ENCODE measurements around the gene MRPS26. TPM values are rescaled to one million over a fixed set of nuclear protein-coding genes. Genes with fewer than 3 reads are reported as not detected.
A peak's percentile ranks its signal among the peaks of the same experiment; 100 is the strongest.

The MRPS26 gene
- total RNA-seq, 1 experiment from 2014 or later = 105 TPM

DNA sequence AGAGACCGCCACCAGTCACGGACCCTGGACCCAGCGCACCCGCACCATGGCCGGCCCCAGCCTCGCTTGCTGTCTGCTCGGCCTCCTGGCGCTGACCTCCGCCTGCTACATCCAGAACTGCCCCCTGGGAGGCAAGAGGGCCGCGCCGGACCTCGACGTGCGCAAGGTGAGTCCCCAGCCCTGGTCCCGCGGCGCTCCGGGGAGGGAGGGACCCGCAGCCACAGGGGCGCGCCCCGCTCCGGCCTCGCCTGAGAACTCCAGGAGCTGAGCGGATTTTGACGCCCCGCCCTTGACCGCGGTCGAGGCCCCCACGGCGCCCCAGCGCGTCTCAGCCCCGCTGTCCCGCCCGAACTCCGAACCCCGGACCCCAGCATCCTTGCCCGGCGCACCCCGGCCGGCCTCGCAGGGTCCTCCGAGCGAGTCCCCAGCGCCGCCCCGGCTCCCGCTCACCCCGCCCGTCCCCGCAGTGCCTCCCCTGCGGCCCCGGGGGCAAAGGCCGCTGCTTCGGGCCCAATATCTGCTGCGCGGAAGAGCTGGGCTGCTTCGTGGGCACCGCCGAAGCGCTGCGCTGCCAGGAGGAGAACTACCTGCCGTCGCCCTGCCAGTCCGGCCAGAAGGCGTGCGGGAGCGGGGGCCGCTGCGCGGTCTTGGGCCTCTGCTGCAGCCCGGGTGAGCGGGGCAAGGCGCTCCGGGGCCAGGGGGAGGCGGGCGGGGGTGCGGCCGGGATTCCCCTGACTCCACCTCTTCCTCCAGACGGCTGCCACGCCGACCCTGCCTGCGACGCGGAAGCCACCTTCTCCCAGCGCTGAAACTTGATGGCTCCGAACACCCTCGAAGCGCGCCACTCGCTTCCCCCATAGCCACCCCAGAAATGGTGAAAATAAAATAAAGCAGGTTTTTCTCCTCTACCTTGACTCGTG, 26.0 kb downstream of the MRPS26 start, which contains the start of gene OXT (continued):
- TF ChIP-seq SP1 (CRISPR knock-in tag; conservative IDR thresholded peaks at IDR 0.05) = no peak
- TF ChIP-seq, protein P1, sequence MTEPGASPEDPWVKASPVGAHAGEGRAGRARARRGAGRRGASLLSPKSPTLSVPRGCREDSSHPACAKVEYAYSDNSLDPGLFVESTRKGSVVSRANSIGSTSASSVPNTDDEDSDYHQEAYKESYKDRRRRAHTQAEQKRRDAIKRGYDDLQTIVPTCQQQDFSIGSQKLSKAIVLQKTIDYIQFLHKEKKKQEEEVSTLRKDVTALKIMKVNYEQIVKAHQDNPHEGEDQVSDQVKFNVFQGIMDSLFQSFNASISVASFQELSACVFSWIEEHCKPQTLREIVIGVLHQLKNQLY (CRISPR knock-in tag; IDR thresholded peaks at IDR 0.05) = 0 out of 2 replicates have a peak, but pooled peaks have one; percentile 8
- TF ChIP-seq NR1H2 (CRISPR knock-in tag; IDR thresholded peaks at IDR 0.05) = peak; percentile 94
- TF ChIP-seq ZNF138 (CRISPR knock-in tag; conservative IDR thresholded peaks at IDR 0.05) = peak; percentile 53; the same call in 1 of the 2 replicates
- TF ChIP-seq NFE2L1 (CRISPR knock-in tag; IDR thresholded peaks at IDR 0.05) = peak; percentile 87; the same call in 1 of the 2 replicates
- TF ChIP-seq, protein P2, sequence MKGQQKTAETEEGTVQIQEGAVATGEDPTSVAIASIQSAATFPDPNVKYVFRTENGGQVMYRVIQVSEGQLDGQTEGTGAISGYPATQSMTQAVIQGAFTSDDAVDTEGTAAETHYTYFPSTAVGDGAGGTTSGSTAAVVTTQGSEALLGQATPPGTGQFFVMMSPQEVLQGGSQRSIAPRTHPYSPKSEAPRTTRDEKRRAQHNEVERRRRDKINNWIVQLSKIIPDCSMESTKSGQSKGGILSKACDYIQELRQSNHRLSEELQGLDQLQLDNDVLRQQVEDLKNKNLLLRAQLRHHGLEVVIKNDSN (CRISPR knock-in tag; IDR thresholded peaks at IDR 0.05) = peak; percentile 72; the same call in 1 of the 2 replicates
- no peak for TF ChIP-seq ATF1 (CRISPR knock-in tag; IDR thresholded peaks at IDR 0.05)
- no peak for TF ChIP-seq KAT7 (CRISPR knock-in tag; IDR thresholded peaks at IDR 0.05; ENCODE audit: borderline replicate concordance)
- TF ChIP-seq NFYB (CRISPR knock-in tag; conservative IDR thresholded peaks at IDR 0.05; ENCODE audit: low read depth) = 0 out of 2 replicates have a peak, but pooled peaks have one; percentile 24
- TF ChIP-seq, protein P3, sequence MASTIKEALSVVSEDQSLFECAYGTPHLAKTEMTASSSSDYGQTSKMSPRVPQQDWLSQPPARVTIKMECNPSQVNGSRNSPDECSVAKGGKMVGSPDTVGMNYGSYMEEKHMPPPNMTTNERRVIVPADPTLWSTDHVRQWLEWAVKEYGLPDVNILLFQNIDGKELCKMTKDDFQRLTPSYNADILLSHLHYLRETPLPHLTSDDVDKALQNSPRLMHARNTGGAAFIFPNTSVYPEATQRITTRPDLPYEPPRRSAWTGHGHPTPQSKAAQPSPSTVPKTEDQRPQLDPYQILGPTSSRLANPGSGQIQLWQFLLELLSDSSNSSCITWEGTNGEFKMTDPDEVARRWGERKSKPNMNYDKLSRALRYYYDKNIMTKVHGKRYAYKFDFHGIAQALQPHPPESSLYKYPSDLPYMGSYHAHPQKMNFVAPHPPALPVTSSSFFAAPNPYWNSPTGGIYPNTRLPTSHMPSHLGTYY (CRISPR knock-in tag; IDR thresholded peaks at IDR 0.05) = no peak
- TF ChIP-seq, protein P4, sequence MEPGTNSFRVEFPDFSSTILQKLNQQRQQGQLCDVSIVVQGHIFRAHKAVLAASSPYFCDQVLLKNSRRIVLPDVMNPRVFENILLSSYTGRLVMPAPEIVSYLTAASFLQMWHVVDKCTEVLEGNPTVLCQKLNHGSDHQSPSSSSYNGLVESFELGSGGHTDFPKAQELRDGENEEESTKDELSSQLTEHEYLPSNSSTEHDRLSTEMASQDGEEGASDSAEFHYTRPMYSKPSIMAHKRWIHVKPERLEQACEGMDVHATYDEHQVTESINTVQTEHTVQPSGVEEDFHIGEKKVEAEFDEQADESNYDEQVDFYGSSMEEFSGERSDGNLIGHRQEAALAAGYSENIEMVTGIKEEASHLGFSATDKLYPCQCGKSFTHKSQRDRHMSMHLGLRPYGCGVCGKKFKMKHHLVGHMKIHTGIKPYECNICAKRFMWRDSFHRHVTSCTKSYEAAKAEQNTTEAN (CRISPR knock-in tag; IDR thresholded peaks at IDR 0.05) = peak; percentile 81
- no peak; the same call in 1 of the 2 replicates for TF ChIP-seq ZNF317 (CRISPR knock-in tag; IDR thresholded peaks at IDR 0.05; ENCODE audit: borderline replicate concordance, low read depth)
- TF ChIP-seq SOX15 (CRISPR knock-in tag; IDR thresholded peaks at IDR 0.05) = no peak
- TF ChIP-seq, protein P5, sequence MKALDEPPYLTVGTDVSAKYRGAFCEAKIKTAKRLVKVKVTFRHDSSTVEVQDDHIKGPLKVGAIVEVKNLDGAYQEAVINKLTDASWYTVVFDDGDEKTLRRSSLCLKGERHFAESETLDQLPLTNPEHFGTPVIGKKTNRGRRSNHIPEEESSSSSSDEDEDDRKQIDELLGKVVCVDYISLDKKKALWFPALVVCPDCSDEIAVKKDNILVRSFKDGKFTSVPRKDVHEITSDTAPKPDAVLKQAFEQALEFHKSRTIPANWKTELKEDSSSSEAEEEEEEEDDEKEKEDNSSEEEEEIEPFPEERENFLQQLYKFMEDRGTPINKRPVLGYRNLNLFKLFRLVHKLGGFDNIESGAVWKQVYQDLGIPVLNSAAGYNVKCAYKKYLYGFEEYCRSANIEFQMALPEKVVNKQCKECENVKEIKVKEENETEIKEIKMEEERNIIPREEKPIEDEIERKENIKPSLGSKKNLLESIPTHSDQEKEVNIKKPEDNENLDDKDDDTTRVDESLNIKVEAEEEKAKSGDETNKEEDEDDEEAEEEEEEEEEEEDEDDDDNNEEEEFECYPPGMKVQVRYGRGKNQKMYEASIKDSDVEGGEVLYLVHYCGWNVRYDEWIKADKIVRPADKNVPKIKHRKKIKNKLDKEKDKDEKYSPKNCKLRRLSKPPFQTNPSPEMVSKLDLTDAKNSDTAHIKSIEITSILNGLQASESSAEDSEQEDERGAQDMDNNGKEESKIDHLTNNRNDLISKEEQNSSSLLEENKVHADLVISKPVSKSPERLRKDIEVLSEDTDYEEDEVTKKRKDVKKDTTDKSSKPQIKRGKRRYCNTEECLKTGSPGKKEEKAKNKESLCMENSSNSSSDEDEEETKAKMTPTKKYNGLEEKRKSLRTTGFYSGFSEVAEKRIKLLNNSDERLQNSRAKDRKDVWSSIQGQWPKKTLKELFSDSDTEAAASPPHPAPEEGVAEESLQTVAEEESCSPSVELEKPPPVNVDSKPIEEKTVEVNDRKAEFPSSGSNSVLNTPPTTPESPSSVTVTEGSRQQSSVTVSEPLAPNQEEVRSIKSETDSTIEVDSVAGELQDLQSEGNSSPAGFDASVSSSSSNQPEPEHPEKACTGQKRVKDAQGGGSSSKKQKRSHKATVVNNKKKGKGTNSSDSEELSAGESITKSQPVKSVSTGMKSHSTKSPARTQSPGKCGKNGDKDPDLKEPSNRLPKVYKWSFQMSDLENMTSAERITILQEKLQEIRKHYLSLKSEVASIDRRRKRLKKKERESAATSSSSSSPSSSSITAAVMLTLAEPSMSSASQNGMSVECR (CRISPR knock-in tag; IDR thresholded peaks at IDR 0.05; ENCODE audit: borderline replicate concordance) = no peak; the same call in none of the 2 replicates
- TF ChIP-seq, protein P6, sequence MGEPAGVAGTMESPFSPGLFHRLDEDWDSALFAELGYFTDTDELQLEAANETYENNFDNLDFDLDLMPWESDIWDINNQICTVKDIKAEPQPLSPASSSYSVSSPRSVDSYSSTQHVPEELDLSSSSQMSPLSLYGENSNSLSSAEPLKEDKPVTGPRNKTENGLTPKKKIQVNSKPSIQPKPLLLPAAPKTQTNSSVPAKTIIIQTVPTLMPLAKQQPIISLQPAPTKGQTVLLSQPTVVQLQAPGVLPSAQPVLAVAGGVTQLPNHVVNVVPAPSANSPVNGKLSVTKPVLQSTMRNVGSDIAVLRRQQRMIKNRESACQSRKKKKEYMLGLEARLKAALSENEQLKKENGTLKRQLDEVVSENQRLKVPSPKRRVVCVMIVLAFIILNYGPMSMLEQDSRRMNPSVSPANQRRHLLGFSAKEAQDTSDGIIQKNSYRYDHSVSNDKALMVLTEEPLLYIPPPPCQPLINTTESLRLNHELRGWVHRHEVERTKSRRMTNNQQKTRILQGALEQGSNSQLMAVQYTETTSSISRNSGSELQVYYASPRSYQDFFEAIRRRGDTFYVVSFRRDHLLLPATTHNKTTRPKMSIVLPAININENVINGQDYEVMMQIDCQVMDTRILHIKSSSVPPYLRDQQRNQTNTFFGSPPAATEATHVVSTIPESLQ (CRISPR knock-in tag; IDR thresholded peaks at IDR 0.05) = peak; percentile 88
- TF ChIP-seq SMAD3 (CRISPR knock-in tag; IDR thresholded peaks at IDR 0.05; ENCODE audit: borderline replicate concordance) = no peak; the same call in 1 of the 2 replicates
- TF ChIP-seq ESRRA (CRISPR knock-in tag; IDR thresholded peaks at IDR 0.05; ENCODE audit: borderline replicate concordance) = peak; percentile 82; the same call in 1 of the 2 replicates
- TF ChIP-seq, protein P7, sequence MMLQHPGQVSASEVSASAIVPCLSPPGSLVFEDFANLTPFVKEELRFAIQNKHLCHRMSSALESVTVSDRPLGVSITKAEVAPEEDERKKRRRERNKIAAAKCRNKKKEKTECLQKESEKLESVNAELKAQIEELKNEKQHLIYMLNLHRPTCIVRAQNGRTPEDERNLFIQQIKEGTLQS (CRISPR knock-in tag; conservative IDR thresholded peaks at IDR 0.05) = no peak
- TF ChIP-seq JAZF1 (CRISPR knock-in tag; IDR thresholded peaks at IDR 0.05) = no peak
- TF ChIP-seq HMGA2 (CRISPR knock-in tag; IDR thresholded peaks at IDR 0.05) = no peak
- no peak for TF ChIP-seq ZNF396 (CRISPR knock-in tag; IDR thresholded peaks at IDR 0.05; ENCODE audit: borderline replicate concordance)
- no peak for TF ChIP-seq FOXJ3 (CRISPR knock-in tag; IDR thresholded peaks at IDR 0.05; ENCODE audit: borderline replicate concordance)
- TF ChIP-seq, protein P8, sequence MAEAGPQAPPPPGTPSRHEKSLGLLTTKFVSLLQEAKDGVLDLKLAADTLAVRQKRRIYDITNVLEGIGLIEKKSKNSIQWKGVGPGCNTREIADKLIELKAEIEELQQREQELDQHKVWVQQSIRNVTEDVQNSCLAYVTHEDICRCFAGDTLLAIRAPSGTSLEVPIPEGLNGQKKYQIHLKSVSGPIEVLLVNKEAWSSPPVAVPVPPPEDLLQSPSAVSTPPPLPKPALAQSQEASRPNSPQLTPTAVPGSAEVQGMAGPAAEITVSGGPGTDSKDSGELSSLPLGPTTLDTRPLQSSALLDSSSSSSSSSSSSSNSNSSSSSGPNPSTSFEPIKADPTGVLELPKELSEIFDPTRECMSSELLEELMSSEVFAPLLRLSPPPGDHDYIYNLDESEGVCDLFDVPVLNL (CRISPR knock-in tag; IDR thresholded peaks at IDR 0.05; ENCODE audit: borderline replicate concordance, low read depth) = peak; percentile 28; the same call in 1 of the 2 replicates
- TF ChIP-seq FOXP1 (CRISPR knock-in tag; IDR thresholded peaks at IDR 0.05; ENCODE audit: borderline replicate concordance) = peak; percentile 90
- peak; percentile 85; the same call in 1 of the 2 replicates for TF ChIP-seq CBFB (CRISPR knock-in tag; IDR thresholded peaks at IDR 0.05; ENCODE audit: low read depth)
- no peak for TF ChIP-seq ZNF671 (CRISPR knock-in tag; IDR thresholded peaks at IDR 0.05)

All from WTC11 (cell line).